Stomach smooth muscle (tissue), 2 donors: Measurements from ENCODE around the gene CEP131.
"Not testable (repeated sequence)": the region's sequence is repeated elsewhere in the genome, so short reads cannot be mapped to it uniquely, and the experiment has no call there.

Experiments used
- H3K27ac ChIP-seq: one replicate; pipeline ENCODE4 v1.7.0; 2013; ENCODE audit warnings: mild to moderate bottlenecking, low read length, inconsistent platforms
- H3K27me3 ChIP-seq, 2 donors: one replicate each; pipeline ENCODE4 v1.7.0; 2013; ENCODE audit warnings: low read length in 2 of 2; ENCODE audit not compliant: insufficient read depth in 2 of 2, control insufficient read depth in 1 of 2
- H3K36me3 ChIP-seq, 2 donors: one replicate each; pipeline ENCODE4 v1.7.0; 2013; ENCODE audit warnings: low read length in 2 of 2; ENCODE audit not compliant: control insufficient read depth in 2 of 2, insufficient read depth in 2 of 2
- H3K4me1 ChIP-seq: one replicate; pipeline ENCODE4 v1.7.0; 2013; ENCODE audit warnings: low read length; ENCODE audit not compliant: control insufficient read depth, insufficient read depth
- H3K4me3 ChIP-seq, 2 donors: one replicate each; pipeline ENCODE4 v1.7.0; 2013; ENCODE audit warnings: low read length in 2 of 2
- H3K9ac ChIP-seq, 2 donors: one replicate each; pipeline ENCODE4 v1.7.0; 2013; ENCODE audit warnings: low read length in 2 of 2, mild to moderate bottlenecking in 1 of 2
- H3K9me3 ChIP-seq, 2 donors: one replicate each; pipeline ENCODE4 v1.7.0; 2013; ENCODE audit warnings: low read length in 2 of 2; ENCODE audit not compliant: control insufficient read depth in 2 of 2
- donor health status: healthy.
- donor health status: Pancreatic carcinoma.

Gene CEP131

GRCh38 chr17:81157848-81158687 is 64.7 kb downstream of the CEP131 start:
- Histone ChIP-seq H3K4me1 (no peaks in the 10 kb centered on the region), H3K27ac (no peak overlapping the region), H3K36me3 (no peaks in the 10 kb centered on the region), H3K9ac (no peak overlapping the region), H3K27me3 (no peaks in the 10 kb centered on the region), H3K9me3 (no peaks in the 10 kb centered on the region), H3K4me3 (no peak overlapping the region)

- Histone ChIP-seq H3K4me3 (no peak overlapping the region), H3K36me3 (no peaks in the 10 kb centered on the region), H3K27me3 (no peaks in the 10 kb centered on the region), H3K9ac (no peak overlapping the region), H3K27ac (no peak overlapping the region), H3K4me1 (no peaks in the 10 kb centered on the region), H3K9me3 (no peaks in the 10 kb centered on the region)
Observed at GRCh38 chr17:81156866-81157805, 65.6 kb downstream of the CEP131 start.

- H3K36me3 ChIP-seq, result no peaks in the 10 kb centered on the region
- H3K4me1 ChIP-seq, result peaks cover 4% of the 10 kb centered on the region
- no peak overlapping the region for H3K4me3 ChIP-seq
- H3K9ac ChIP-seq, result no peak overlapping the region
- no peak overlapping the region for H3K27ac ChIP-seq
- H3K27me3 ChIP-seq, result no peaks in the 10 kb centered on the region
- H3K9me3 ChIP-seq, result no peaks in the 10 kb centered on the region
Observed at GRCh38 chr17:81154961-81155360, 67.8 kb downstream of the CEP131 start.

- not testable (repeated sequence) for H3K27me3 ChIP-seq, H3K4me3 ChIP-seq, H3K27ac ChIP-seq, H3K9me3 ChIP-seq, H3K9ac ChIP-seq, H3K36me3 ChIP-seq, H3K4me1 ChIP-seq
Observed at GRCh38 chr17:81154016-81154415, 68.7 kb downstream of the CEP131 start.

GRCh38 chr17:81153340-81153803 is 69.4 kb downstream of the CEP131 start:
- no peaks in the 10 kb centered on the region for H3K9me3 ChIP-seq
- no peak overlapping the region for H3K9ac ChIP-seq

GRCh38 chr17:81152288-81152828 is 70.4 kb downstream of the CEP131 start:
- H3K27ac ChIP-seq, result no peak overlapping the region
- H3K36me3 ChIP-seq, result no peaks in the 10 kb centered on the region
- H3K4me1 ChIP-seq, result peaks cover 4% of the 10 kb centered on the region
- no peak overlapping the region for H3K9ac ChIP-seq
- no peaks in the 10 kb centered on the region for H3K9me3 ChIP-seq
- H3K4me3 ChIP-seq, result no peak overlapping the region
- no peaks in the 10 kb centered on the region for H3K27me3 ChIP-seq

More at GRCh38 chr17:81153340-81153803, 69.4 kb downstream of the CEP131 start:
- Histone ChIP-seq H3K4me1 (peaks cover 4% of the 10 kb centered on the region), H3K27ac (no peak overlapping the region), H3K27me3 (no peaks in the 10 kb centered on the region), H3K4me3 (no peak overlapping the region), H3K36me3 (no peaks in the 10 kb centered on the region)

- Histone ChIP-seq H3K9ac (no peak overlapping the region), H3K27ac (no peak overlapping the region), H3K9me3 (no peaks in the 10 kb centered on the region)
Observed at GRCh38 chr17:81151278-81151677, 71.5 kb downstream of the CEP131 start.

GRCh38 chr17:81150377-81151077 is 72.2 kb downstream of the CEP131 start:
- Histone ChIP-seq H3K4me1 (peaks cover 4% of the 10 kb centered on the region), H3K27ac (no peak overlapping the region), H3K36me3 (no peaks in the 10 kb centered on the region), H3K4me3 (no peak overlapping the region), H3K9ac (no peak overlapping the region), H3K9me3 (no peaks in the 10 kb centered on the region), H3K27me3 (no peaks in the 10 kb centered on the region)

More at GRCh38 chr17:81151278-81151677, 71.5 kb downstream of the CEP131 start:
- Histone ChIP-seq H3K4me3 (no peak overlapping the region), H3K36me3 (no peaks in the 10 kb centered on the region), H3K27me3 (no peaks in the 10 kb centered on the region), H3K4me1 (peaks cover 4% of the 10 kb centered on the region)

- Histone ChIP-seq H3K9ac (no peak overlapping the region), H3K27me3 (no peaks in the 10 kb centered on the region), H3K27ac (no peak overlapping the region), H3K4me3 (no peak overlapping the region), H3K36me3 (no peaks in the 10 kb centered on the region), H3K9me3 (no peaks in the 10 kb centered on the region), H3K4me1 (peaks cover 4% of the 10 kb centered on the region)
Observed at GRCh38 chr17:81148986-81149533, 73.7 kb downstream of the CEP131 start.

GRCh38 chr17:81148571-81148970 is 74.2 kb downstream of the CEP131 start:
- Histone ChIP-seq H3K9me3 (no peaks in the 10 kb centered on the region), H3K4me3 (no peak overlapping the region), H3K36me3 (no peaks in the 10 kb centered on the region), H3K27me3 (no peaks in the 10 kb centered on the region), H3K27ac (no peak overlapping the region), H3K4me1 (peaks cover 4% of the 10 kb centered on the region), H3K9ac (no peak overlapping the region)
